Endothelial cell of hepatic sinusoid (primary cell): ENCODE measurements around the gene PTMA.
"Not testable (repeated sequence)": the region's sequence is repeated elsewhere in the genome, so short reads cannot be mapped to it uniquely, and the experiment has no call there.

ENCODE experiments used
- in situ Hi-C: cut with HindIII; loops from 2 replicates; pipeline ENCODE4 v1.10.0; 2017; ENCODE audit warnings: low sequenced_read_pairs

PTMA gene

DNA sequence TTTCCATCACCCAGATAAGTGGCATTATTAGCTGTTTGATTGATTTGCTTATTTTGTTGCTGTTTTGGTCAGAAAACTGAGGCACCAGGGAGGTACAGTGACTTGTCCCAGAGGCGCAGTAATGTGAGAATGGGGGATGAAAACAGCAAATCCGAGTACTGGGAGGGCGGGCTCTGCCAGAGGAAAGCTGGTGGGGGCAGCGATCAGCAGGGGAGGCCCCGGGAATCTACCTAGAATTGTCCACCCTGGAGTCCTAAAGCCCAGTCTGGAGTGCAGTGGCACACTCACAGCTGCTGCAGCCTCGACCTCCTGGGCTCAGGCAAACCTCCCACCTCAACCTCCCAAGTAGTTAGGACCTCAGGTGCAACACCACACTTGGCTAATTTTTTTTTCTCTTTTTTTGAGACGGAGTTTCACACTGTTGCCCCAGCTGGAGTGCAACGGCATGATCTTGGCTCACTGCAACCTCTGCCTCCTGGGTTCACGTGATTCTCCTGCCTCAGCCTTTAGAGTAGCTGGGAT is 17.0 kb upstream of the PTMA start:
- in situ Hi-C loops: no loop called here

DNA sequence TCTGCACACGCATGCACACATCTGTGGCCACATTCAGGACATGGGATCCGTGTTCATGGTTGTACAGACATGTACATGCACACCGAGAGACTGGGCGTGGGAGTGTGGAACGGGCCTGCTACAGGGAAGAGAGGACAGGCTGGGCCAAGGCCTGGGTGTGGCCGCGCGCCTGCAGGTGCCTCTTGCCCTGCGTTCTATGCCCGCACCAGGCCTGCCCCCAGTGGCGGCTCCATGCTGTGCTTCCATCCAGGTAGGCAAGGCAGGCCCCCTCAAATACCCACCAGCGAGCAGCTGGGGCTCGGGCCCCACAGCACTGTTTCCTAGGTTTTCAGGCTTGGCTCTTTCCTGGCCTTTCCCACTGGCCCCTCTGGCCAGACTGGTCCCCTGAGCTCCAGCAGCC is 15.5 kb upstream of the PTMA start:
- in situ Hi-C loops: no loop called here

DNA sequence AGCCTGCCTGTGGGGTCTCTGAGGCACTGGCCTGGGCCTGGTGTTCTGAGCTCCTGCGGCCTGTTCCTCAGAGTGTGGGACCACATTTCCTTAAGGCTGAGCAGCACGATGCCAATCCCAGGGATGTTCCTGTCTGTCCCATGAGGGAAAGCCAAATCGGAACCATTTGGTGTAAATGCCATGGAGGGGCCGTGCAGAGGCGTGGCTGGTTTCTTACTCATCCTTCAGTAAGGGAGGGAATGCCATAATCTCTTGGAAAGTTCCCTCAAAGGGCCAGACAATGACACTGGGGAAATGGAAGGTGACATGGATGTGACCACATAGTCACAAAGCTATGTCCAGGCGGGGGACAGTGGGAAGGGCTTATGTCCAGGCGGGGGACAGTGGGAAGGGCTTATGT is 14.4 kb upstream of the PTMA start:
- in situ Hi-C loops: no loop called here

DNA sequence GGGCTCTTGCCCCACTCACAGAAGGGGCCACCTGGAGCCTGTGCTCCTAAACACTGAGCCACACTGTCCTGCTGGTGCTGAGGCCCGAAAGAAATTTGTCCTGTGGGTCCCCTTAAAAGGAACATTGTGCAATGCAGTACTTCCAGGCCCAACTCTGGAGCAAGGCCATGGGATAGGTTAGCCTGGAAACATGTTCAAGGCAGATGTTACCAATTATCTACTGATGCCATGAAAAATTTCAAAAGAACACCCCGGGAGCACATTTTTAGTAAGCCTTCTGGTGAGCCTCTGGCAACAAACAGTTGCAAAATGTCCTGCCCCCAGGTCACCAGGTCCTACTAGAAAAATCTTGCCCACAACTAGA is 12.3 kb upstream of the PTMA start:
- in situ Hi-C loops: no loop called here

DNA sequence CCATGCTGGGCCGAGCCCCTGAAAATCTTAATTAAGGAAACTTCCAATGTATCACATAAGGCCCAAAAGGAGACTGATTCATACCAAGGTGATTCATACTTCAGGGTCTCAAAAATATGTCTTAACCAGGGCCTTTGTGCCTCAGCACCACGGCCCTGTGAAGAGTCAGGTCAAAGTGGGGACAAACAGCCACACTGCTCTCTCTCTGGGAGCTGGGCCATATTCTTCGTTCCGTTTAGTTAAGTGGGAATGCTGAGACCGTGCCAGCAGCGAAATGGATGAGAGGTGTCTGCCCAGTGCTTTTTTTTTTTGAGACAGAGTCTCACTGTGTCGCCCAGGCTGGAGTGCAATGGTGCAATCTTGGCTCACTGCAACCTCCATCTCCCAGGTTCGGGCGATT is 9.3 kb upstream of the PTMA start:
- in situ Hi-C loops: no loop called here

DNA sequence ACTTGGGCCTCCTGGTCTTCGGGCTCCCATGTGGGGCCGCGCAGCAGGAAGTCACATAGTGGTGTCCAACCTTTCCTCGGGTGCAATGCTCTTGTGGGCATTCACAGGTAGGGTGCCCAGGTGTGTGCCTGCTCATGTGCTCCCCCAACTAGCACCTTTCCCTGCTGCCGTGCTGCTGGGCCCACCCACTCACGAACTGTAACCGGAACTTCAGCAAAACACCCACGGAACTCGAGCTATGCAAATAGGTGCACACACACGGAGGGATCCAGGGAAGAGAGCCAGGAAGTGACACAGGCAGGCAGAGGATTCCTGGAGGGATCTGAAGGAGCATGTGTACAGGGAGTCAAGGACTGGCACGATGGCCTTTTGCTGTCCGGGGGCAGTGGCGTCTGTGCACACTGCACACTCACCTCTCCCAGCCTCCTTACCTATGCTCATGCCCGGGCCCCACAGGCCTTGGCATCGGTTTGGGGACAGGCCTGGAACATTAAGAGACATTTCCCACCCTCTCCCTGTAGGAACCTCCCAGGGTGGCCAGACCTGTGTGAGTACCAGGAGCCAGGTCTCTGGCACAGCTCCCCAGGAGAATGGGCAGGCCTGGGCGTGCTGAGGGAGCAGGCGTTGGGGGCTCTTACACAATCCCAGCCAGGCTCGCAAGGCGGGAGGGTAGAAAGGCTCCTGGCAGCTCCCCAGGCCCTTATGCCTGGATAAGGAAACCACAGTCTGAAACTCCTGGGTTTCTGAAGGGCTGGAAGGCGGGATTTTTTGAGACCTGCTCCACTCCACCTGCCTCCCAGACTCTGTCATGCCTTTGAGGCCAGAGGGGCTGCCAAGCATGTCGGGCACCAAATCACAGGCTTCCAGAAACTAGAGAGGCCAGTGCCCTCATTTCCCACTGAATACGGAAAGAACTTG is 6.6 kb upstream of the PTMA start:
- in situ Hi-C loops: no loop called here

DNA sequence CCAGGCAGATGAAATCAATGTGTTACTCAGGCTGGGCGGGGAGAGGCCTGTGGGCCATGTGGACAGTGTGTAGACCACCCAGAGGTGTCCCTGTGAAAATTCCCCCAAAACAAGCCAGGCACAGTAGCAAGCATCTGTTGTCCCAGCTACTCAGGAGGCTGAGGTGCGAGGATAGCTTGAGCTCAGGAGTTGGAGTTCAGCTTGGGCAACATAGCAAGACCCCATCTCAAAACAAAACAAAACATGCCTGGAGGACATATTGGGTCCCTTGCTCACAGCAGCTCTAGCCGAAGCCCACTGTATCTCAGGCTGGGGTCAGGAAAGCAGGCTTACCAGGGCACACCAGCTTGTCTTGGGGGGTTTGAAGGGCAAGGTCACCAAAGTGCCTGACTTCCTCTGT is 4.3 kb upstream of the PTMA start:
- in situ Hi-C loops: no loop called here

DNA sequence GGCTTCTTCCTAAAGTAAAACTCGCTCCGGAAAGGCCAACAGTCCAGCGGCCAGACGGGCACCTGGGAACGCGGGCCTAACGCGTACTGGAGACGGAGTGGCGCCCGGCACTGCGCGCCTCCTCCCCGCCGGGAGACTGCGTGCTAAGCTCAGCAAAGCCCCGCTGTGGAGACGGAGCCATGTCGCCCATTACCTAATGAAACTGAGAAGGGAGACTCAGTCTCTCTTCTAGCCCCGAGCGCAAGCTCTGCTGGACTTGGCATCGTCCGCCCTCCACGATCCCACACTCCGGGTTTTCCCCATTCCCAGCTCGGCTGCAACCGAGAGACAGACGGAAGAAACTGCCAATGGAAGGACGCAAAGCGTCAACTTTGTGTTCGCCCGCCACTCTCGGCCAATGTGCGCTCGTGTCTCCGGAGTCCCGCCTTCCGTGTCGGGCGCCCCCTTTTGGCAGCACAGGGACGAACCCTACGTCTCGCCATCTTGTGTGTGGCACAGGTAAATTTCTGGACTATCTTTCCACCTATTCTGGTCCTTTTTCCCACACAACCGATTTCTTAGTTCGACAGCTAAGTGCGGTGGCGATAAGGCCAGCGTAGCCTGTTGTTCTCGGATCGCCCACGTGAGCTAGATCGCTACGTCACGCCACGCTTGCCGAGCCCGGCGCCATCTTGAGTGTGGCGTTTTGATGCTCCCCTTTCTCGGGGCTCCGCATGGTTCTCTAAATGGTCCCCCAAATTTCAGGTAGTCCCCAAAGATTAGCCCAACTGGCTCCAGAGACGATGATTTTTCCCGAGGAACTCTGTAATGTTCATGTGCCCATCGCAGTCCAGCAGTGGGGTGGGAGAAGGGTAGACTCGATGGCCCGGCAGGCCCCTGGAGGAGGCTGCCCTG is 1.3 kb upstream of the PTMA start:
- in situ Hi-C loops: no loop called here

DNA sequence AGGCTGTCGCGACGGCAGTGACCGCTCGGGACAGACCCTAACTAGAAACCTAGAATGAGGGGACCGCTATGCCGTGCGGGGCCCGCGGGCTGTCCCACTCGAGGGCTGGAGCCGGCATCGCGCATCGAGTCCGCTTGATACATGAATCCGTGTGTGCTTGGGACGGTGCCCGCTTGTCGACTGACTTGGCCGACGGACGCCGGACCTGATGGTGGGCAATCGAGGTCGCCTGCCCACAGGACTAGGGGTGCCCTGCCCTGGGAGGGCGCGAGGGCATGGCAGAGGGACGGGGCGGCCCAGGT is 749 bp upstream of the PTMA start:
- in situ Hi-C loops: no loop called here

DNA sequence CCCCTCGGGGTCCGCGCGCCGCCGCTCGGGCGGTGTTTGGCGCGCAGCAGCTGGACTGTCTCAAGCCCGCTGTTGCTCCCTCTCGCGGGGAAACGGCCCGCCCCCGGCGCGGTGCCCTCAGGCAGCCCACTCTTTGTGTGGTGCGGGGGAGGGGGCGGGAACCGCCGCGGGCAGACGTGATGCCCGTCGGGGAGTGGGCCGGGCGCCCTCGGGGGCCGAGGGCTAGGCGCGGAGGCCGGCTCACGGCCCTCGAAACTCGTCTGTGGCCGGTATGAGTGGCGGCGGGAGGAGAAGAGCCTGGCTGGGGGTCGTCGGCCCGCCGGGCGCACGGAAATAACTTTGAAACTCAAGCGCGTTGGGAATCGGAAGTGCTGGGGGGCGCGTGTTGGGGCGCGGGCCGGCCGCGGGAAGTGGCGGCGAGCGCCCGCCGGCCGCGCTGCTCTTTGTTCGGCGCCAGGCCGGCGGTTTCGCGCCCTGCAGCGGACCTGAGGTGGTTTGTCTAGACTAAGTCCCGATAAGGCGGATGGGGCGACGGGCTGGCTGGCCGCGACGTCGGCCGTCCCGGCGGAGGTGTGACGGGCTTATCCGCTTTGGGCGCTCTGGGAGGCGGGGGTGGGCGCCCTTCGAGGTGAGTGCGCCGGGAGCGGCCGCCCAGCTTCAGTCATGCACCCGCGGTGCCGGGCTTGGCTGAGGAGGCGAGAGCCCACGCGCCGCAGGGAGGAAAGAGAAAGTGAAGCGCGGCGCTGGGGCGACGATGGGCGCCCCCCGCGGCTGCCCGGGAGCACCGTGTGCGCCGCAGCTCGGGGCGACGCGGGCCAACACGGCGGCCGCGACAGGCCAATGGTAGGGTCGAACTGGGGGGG is 679 bp downstream of the PTMA start:
- in situ Hi-C loops: no loop called here

DNA sequence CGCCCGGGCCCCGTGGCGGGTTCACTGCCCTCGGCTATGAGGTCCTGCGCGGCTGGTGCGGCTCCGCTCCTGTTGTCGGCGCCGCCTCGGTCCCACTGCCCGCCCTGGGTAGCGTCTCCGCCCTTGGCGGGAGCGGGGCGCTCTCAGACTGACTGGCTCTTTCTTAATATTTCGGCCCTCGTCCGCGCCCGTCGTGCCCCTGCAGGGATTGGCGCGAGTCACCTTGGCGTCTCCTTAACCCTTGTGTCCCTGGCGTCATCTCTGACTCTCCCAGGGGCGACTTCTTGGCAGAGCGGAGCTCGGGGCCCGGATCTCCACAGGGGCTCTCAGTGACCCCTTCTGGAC is 1.3 kb downstream of the PTMA start:
- in situ Hi-C loops: no loop called here

DNA sequence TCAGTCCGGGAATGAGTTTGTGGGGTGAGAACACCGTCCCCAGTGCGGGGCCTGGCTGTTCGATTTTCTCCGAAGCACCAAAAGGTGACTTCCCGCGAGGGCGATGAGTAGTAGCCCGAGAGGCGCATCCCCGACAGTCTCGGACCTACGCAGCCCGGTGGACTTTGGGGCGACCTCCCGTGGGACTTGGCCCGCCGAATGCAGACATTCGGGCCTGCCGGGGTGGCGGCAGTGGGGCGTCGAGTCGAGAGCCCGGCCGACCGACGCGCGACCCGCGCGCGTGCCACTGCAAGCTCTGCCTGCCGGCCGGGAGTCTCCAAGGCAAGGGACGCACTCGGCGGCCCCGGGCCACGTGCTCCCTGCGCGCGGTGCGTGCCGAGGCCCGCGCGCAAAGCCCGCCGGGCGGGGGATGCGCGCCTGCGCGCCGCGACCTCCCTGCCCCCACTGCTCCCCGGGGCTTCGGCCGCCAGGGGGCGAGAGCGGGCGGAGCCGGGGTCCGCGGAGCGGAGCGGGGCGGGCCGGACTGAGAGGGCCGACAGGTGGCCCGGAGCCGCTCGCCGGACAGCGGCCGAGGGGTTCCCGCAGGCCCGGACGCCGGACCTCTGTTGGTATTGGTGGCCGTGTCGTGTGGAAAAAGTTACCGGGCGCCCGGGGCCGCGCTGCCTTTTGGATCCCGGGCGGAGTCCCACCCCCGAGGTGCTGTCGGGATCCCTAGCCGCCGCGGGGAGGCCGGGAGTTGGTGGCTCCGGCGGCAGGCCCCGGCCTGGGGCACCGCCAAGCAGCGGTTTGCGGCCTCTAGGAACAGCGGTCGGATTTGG is 1.9 kb downstream of the PTMA start:
- in situ Hi-C loops: no loop called here

DNA sequence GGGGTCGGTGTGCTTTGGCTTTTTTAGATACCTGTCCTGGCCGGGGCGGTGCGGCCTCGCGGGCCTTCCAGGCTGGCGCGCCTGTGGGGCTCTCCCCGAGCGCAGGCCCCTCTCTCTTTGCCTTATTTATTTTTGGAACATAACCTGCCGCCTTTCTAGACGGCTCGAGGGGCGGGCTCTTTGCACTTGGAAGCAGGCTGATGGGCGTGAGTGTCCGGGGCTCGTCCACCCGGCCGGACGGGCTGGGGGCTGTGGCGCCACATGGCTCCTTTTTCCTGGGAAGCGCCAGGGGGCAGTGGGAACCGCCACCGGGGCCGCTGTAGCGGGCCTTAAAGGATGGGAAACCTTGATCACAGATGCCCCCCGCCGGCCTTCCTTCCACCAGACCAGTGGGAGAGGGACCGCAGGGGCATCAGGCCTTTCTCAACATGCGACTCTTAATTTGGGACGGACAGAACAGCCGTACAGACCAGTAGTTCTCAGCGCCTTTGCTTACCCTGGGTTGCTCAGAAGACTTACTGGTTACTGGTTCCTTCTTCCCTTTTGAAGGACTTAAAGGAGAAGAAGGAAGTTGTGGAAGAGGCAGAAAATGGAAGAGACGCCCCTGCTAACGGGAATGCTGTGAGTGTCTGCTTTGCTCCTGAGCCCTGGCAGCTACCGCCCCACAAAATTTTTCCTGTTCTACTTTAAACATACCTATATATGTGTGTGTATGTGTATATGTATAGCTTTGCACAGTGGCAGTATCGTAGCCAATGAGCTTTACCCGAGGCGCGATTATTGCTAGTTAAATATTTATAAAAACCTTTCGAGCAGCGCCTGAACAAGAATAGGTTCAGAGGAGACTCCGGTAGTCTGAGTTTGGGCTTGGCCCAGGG is 2.7 kb downstream of the PTMA start:
- in situ Hi-C loops: no loop called here

DNA sequence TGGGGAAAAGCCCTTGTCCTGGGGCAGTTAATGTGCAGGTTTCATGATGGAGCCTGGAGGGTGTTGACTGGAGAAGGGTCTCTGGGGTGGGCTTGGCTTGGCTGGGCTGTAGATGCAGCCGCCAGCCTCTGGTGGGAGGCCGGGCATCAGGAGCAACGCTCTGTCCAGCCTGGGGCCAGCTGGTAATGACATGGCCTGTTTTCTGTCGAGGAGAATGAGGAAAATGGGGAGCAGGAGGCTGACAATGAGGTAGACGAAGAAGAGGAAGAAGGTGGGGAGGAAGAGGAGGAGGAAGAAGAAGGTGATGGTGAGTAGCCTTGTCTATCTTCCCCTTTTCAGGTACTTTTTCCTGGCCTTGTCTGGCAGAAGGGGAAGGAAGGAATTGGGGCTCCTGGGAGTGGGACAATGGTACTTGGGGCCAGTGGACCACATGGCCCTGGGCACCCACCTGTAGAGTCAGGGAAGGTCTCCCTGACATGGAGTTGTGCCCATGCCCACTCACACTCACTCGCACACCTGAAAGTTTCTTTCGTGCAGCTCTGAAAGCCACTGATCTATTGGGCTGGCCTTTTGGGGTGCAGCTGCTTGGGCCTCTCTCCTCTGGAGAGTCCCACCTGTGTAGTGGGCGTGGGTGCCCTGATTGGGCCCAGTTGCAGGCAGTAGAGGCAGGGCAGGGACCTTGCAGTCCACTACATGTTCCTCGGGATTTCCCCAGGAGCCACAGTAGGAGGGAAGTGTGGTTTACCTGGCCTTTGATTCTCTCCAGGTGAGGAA is 3.5 kb downstream of the PTMA start:
- in situ Hi-C loops: no loop called here

DNA sequence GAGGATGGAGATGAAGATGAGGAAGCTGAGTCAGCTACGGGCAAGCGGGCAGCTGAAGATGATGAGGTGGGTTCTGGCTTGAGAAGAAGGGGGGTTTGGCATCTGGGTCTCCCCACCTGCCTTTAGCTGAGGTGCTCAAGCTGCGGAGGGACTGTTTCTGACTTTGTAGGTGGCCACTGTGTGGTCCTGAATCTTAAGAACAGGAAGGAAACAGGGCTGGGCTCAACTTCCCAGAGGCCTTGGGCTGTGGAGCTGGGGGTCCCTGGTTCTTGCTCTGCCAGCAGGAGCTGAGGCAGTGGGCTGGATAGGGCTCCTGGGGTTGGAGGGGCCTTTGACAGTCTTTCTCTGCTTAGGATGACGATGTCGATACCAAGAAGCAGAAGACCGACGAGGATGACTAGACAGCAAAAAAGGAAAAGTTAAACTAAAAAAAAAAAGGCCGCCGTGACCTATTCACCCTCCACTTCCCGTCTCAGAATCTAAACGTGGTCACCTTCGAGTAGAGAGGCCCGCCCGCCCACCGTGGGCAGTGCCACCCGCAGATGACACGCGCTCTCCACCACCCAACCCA is 4.2 kb downstream of the PTMA start:
- in situ Hi-C loops: not testable (repeated sequence)

DNA sequence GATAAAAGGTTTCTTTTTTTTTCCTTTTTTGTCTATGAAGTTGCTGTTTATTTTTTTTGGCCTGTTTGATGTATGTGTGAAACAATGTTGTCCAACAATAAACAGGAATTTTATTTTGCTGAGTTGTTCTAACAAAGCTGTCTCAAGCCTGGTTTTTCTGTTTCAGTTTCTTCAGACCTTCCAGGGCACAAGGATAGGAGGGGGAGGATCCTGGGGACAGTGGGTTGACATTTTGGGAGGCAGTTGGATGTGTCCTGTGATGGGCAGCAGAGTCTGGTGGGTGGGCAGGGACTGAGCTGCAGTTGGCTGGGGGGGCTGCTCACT is 5.0 kb downstream of the PTMA start:
- in situ Hi-C loops: not testable (repeated sequence)

DNA sequence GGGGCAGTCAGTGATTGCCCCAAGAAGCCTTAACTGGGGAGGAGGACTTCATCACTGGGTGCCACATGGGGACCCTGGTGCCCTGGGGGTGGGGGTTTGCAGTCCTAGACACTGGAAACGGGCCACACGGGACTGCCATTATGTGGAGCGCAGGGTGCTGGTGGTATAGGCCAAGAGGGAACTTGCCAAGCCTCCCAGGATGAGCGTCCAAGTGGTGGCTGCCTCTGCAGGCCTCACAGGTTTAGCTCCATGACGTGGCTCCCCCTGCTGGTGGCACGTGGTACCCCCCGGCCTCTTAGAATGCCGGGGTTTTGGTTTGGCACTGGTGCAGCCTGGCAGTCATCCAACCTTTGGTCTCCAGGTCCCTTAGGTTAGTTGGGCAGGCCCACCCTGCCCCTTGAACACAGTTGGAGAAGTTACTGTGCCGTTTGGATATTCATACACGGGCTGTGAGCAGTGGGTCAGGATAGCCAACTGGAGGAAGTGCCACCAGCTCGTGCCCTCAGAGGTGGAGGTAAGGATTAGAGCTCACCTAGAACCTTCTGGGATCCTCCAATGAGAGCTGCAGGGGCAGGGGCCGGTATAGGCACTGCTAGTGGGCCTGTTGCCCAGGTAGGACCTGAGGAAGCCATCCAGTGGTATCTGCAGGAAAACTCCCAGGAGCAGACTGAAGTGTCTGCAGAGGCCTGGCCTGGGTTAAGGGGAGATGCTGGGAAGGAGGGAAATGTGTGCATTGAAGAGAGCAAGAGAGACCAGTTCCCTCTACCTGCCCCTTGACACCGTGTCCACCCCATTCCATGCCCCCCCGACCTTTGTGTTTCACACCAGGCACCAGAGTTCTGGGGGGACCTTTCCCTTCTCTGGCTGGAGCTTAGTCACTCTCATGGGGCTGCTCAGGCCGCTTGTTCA is 5.7 kb downstream of the PTMA start:
- in situ Hi-C loops: no loop called here
